NCI-H748 (cell line): ENCODE results near the gene ZCCHC14.
"Not testable (repeated sequence)": the region's sequence is repeated elsewhere in the genome, so short reads cannot be mapped to it uniquely, and the experiment has no call there.

Experiments
- DNase-seq: peaks from one replicate; lab custom pipeline; 2025; ENCODE audit not compliant: unreplicated experiment; lab: John Stamatoyannopoulos, UW

The ZCCHC14 gene

DNA sequence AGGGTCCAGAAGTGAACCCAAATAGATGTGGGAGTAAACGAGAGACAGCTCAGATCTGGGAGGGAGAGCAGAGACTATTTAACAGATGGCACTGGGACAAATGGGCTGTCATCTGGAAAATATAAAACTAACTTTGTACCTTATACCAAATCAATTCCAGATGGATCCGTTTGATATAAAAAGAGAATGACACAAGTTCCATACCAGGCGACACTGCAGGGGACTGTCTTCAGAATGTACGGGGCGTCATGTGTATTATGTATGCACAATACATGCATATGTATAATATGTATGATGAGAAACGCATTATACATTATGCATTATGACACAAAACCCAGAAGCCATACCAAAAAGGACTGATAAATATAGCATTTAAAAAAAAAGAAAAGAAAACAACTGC, 10.2 kb downstream of the ZCCHC14 start:
- DNase-seq, result not testable (repeated sequence)

DNA sequence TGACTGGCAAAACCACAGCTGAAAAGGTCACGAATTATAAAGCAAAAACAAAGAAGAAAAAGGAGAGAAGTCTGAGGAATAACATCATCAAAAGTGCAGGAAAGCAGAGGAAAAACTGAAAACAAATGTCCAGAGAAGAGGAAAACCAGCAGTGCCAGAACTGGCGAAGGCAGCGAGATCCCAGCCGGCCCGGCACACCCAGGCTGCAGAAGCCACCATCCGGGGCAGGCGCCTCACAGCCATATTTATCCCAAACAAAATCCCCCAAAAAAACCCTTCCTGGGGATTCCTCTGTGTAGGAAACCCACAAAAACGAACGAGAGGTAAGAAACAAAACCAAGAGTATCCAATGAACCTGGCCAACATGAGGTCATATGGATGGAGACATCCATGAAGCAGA, 10.6 kb downstream of the ZCCHC14 start:
- DNase-seq, result no peak

DNA sequence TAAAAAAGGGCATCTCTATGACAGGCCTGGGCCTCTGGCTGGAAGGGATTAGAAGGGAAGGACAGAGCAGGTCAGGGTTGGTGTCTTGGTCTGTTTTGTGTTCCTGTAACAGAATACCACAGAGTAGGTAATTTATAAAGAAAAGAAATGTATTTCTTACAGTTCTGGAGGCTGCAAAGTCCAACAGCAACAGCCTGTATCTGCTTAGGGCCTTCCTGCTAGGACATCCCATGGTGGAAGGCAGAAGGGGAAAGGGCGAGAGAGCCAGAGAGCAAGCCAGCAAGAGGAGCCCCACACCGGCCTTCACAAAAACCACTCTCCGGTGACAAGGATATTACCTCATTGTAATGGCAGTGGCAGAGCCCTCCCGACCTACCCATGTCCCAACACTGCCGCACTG, 11.1 kb downstream of the ZCCHC14 start:
- not testable (repeated sequence) for DNase-seq

- not testable (repeated sequence) for DNase-seq
Observed at GRCh38 chr16:87477209-87477981, 15.4 kb downstream of the ZCCHC14 start.

- no peak for DNase-seq
Observed at GRCh38 chr16:87474566-87474996, 18.2 kb downstream of the ZCCHC14 start.

DNA sequence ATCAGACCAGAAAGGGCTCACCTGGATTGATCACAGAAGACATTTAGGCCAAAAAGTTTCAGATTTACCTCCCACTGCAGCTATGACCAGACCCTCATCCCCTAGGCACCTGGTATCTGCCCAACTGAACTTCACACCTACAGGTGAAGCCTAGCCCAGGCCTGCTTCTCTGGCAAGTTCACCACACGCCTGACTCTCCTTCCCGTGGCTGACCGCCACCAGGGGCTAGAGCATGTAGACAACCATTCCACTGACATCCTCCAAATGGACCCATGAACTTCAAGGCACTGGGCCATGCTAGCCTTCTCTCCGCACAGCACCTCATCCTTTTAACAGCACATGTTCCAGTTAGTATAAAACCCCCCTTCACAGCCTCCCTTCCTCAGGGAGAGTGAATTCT, 18.8 kb downstream of the ZCCHC14 start:
- no peak for DNase-seq

- DNase-seq, result no peak
Observed at GRCh38 chr16:87472935-87473334, 19.9 kb downstream of the ZCCHC14 start.

DNA sequence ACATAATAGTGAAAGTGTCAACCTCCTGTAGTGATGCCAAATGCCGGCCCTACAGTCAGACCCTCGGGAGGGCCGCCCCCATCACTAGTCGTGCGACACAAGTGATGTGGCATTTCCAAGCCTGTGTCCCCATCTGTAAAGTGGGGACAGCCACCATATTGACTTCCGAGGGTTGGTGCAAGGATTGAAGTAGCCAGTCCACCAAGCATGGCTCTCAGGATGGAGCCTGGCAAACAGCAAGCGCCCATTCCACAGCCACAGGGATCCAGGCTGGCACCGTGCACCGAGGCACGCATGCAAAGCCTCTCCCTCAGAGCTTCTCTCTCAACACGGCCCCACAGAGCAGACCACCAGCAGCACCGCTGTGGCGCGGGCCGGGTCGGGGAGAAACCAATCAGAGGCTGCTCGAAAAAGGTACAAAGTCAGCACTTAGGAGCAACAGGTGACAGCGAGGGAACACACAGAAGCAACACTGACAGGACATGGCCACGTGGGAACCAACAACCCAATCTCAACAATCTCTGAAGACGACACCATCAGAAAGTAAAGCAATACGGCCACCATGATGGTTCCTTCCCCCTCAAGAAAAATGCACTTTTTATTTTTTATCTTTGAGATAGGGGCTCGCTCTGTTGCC, 20.6 kb downstream of the ZCCHC14 start:
- no peak for DNase-seq

GRCh38 chr16:87471278-87472141, 21.3 kb downstream of the ZCCHC14 start:
- DNase-seq, result no peak

- DNase-seq, result no peak
Observed at GRCh38 chr16:87470332-87470731, 22.5 kb downstream of the ZCCHC14 start.

- no peak for DNase-seq
Observed at GRCh38 chr16:87469169-87469568, 23.7 kb downstream of the ZCCHC14 start.

DNA sequence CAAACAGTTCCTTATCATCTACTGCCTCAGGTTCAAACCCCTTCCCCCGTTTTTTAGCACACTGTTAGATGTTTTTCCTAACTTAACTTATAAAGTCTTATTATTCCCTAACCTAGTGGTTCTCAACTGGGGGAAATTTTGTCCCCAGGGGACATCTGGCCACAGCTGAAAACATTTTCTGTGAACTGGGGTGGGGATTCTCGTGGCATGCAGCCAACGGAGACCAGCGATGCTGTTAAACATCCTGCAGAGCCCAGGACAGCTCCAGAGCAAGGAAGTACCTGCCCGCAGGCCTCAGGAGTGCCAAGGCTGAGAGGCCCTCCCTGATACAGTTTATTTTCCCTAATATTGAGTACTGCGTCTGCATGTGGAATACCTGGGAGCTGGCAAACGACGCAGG, 24.3 kb downstream of the ZCCHC14 start:
- DNase-seq, result no peak

DNA sequence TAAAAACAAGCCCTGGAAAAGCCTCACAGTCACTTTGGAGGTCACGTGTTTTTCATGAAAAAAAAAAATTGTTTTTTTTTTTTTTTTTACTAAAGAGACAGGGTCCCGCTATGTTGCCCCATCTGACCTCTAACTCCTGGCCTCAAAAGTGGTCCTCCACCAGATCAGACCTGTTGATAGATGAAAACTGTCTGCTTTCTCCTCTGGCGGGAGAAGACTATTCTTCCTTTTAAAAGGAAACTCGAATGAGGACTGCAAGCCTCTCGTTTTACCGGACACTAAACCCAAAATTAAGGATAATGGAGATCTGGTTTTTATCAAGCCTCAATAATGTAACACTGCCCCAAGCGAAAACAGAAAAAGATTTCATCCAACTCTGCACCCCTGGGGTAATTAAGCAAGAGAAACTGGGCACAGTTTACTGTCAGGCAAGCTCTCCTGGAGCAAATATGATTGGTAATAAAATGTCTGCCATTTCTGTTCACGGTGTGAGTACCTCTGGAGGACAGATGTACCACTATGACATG, 25.8 kb downstream of the ZCCHC14 start:
- DNase-seq, result no peak

DNA sequence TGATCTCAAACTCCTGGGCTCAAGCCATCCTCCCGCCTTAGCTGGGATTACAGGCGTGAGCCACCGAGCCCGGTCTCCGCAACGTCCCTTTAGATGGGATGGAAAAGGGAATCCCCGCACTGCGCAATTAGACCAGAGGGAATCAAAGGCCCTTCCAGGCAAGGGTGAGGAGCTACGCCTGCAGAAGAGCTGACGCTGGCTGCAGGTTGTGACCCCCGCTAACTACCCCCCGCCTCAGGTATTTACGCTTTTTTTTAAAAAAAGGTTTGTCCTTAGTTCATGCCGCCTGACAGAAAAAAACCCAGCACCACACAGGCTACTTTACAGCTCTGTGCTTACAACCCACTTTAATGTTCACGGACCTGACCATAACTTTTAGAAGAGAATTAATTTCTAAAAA, 26.9 kb downstream of the ZCCHC14 start:
- no peak for DNase-seq

- no peak for DNase-seq
Observed at GRCh38 chr16:87465306-87465705, 27.5 kb downstream of the ZCCHC14 start.

DNA sequence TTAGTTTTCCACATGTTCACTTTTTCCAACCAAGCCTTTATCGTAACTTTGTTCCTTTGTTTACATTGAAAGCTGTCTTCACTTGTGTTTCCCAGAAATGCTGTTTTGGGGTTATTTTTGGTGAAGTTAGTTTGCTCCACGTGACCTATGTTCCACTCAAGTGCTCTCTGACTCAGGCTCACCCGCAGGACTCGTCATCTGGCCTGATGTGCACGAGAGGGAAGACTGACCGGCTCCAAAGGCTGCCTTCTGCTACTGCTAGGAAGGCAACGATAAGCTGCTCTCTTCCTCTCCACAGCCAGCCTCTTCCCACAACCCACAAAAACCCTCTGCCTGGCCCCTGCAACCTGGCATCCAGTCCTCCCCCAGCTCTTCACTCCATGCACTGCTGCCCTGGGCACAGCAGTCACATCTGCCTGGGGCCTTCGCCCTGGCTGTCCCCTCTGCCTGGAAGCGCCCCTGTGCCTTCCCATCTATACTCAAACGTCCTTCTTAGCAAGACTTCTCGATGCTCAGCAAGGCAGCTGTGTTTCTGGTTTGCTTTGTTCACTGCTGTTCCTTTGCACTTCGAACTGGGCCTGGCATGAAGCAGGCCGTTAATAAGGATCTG, 28.0 kb downstream of the ZCCHC14 start:
- DNase-seq, result no peak

- no peak for DNase-seq
Observed at GRCh38 chr16:87463722-87464690, 28.8 kb downstream of the ZCCHC14 start.

- peak; percentile 95 for DNase-seq
Observed at GRCh38 chr16:87461466-87461991, 31.3 kb downstream of the ZCCHC14 start.

- DNase-seq, result no peak
Observed at GRCh38 chr16:87460936-87461335, 31.9 kb downstream of the ZCCHC14 start.

GRCh38 chr16:87459833-87460232, 33.0 kb downstream of the ZCCHC14 start:
- no peak for DNase-seq
